Measurements from ENCODE around the gene RPL14.

The RPL14 gene

DNA sequence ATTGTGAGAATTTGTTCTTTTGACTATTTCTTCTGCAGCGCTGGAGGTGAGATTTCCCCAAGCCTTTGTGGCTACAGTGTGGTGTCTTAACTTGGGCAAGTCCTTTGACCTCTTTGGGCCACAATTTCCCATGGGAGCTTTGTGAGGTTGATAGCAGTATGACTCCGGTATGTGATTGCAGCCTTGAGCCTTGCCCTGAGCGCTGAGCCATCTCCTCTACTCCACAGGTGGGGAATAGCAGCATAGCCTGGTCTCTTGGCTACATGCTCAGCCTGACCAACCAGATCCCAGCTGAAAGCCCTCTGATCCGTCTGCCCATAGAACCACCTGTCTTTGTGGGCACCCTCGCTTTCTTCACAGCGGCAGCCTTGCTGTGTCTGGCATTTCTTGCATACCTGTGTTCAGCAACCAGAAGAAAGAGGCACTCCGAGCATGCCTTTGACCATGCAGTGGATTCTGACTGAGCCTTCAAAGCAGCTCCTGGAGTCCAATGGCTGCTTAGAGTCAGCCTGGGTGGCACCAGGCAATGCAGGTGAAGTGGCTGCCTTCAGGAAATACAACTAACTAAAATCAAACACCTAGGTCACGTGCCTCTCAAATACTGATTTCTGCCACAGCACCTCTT is 30.0 kb upstream of the RPL14 start:
- H3K4me1 ChIP-seq (ENCODE audit: control insufficient read depth in 1 of 2, insufficient read depth in 1 of 2, low read depth in 1 of 2, low read length in 1 of 2) = no peaks in the 10 kb centered on the region
- H3K36me3 ChIP-seq = no peaks in the 10 kb centered on the region
- no peaks in the 10 kb centered on the region for H3K27me3 ChIP-seq
- H3K27ac ChIP-seq = no peak overlapping the region
- TF ChIP-seq, protein P1, sequence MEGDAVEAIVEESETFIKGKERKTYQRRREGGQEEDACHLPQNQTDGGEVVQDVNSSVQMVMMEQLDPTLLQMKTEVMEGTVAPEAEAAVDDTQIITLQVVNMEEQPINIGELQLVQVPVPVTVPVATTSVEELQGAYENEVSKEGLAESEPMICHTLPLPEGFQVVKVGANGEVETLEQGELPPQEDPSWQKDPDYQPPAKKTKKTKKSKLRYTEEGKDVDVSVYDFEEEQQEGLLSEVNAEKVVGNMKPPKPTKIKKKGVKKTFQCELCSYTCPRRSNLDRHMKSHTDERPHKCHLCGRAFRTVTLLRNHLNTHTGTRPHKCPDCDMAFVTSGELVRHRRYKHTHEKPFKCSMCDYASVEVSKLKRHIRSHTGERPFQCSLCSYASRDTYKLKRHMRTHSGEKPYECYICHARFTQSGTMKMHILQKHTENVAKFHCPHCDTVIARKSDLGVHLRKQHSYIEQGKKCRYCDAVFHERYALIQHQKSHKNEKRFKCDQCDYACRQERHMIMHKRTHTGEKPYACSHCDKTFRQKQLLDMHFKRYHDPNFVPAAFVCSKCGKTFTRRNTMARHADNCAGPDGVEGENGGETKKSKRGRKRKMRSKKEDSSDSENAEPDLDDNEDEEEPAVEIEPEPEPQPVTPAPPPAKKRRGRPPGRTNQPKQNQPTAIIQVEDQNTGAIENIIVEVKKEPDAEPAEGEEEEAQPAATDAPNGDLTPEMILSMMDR (IDR thresholded peaks at IDR 0.05) = no peak
- H3K9me3 ChIP-seq = no peaks in the 10 kb centered on the region
- no peak overlapping the region for H3K4me3 ChIP-seq (ENCODE audit: low read depth in 1 of 2, low read length in 1 of 2)

DNA sequence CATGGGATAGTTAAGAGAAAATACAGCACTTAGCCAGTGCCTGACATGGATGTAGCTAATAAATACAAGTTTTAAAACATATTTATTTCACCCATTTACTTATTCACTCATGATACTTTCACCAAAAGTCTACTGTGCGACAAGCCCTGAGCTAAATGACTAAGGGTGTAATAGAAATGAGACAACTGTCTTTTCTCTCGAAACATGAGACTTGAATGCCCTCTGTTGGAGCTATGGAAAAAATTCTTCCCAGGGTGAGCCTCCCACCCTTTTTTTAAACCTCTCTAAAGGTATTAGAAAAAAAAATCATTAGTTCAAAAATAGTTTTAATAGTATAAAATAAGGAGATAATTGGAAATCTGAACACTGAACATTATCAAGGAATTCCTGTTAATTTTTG is 24.3 kb upstream of the RPL14 start:
- H3K9me3 ChIP-seq = no peaks in the 10 kb centered on the region
- no peak overlapping the region for H3K4me3 ChIP-seq (ENCODE audit: low read depth in 1 of 2, low read length in 1 of 2)
- no peaks in the 10 kb centered on the region for H3K36me3 ChIP-seq
- H3K27ac ChIP-seq = no peak overlapping the region
- no peaks in the 10 kb centered on the region for H3K27me3 ChIP-seq
- TF ChIP-seq, protein P1 (IDR thresholded peaks at IDR 0.05) = no peak
- no peaks in the 10 kb centered on the region for H3K4me1 ChIP-seq (ENCODE audit: control insufficient read depth in 1 of 2, insufficient read depth in 1 of 2, low read depth in 1 of 2, low read length in 1 of 2)

DNA sequence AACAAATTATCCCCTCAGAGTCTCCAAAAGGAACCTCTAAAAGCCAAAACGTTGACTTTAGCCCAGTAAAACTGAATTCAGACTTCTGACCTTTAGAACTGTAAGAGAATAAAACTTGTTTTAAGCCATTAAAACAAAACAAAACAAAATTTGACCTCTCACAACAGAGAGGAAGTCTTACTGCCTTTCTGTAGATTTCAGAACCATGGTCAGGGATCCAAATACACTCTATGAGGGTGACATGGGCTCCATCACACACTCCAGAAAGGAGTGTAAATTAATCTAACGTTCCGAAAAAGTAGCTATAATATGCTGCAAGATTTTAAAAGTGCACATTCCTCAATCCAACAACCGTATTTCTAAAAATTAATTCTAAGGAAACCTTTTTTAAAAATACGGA is 19.2 kb upstream of the RPL14 start:
- H3K27me3 ChIP-seq = no peaks in the 10 kb centered on the region

DNA sequence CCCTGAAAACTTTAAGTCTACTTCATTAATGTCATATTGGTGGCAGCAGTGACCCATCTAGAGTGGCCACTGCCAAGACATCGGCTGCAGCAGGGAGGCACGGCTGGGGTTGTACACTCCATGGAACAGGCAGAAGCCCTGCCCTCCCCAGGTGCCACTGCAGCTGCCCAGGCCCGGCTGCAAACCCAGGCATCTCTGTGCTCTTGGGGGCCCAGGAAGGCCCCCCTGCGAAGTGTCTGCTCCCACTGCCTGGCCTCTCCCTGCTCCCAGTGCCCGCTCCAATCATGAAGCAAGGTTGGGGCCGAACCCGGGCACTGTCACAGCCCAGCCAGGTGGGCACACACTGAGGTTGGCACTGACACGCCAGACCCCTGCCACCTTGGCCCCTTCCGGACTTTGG is 12.1 kb upstream of the RPL14 start:
- Histone ChIP-seq H3K9me3 (no peaks in the 10 kb centered on the region), H3K4me3 (ENCODE audit: low read depth in 1 of 2, low read length in 1 of 2) (no peak overlapping the region), H3K36me3 (peaks cover 5% of the 10 kb centered on the region), H3K27ac (no peak overlapping the region), H3K4me1 (ENCODE audit: control insufficient read depth in 1 of 2, insufficient read depth in 1 of 2, low read depth in 1 of 2, low read length in 1 of 2) (no peaks in the 10 kb centered on the region), H3K27me3 (no peaks in the 10 kb centered on the region)
- TF ChIP-seq, protein P1 (IDR thresholded peaks at IDR 0.05) = no peak

More for the DNA sequence above, 19.2 kb upstream of the RPL14 start:
- TF ChIP-seq, protein P1 (IDR thresholded peaks at IDR 0.05) = no peak
- H3K4me3 ChIP-seq (ENCODE audit: low read depth in 1 of 2, low read length in 1 of 2) = no peak overlapping the region
- no peak overlapping the region for H3K27ac ChIP-seq
- H3K4me1 ChIP-seq (ENCODE audit: control insufficient read depth in 1 of 2, insufficient read depth in 1 of 2, low read depth in 1 of 2, low read length in 1 of 2) = no peaks in the 10 kb centered on the region
- no peaks in the 10 kb centered on the region for H3K36me3 ChIP-seq
- no peaks in the 10 kb centered on the region for H3K9me3 ChIP-seq

DNA sequence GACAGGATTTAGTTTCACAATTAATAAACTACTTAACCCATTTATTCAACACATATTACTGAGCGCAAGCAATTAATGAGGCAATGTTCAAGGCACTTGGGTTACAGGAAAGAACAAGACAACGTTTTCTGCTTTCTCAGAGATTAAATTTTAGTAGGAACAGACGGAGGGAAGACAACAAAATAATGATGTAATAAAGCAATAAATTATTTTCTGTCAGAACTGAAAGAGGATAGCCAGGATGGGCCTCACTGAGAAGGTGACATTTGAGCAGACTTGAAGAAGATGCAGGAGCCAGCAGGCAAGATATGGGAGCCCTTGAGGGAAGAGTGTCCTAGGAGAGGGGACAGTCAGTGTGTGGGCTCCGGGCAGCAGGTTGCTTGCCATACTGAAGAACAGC is 11.3 kb upstream of the RPL14 start:
- TF ChIP-seq, protein P1 (IDR thresholded peaks at IDR 0.05) = no peak
- Histone ChIP-seq H3K27me3 (no peaks in the 10 kb centered on the region), H3K9me3 (no peaks in the 10 kb centered on the region), H3K36me3 (peaks cover 5% of the 10 kb centered on the region), H3K27ac (no peak overlapping the region), H3K4me1 (ENCODE audit: control insufficient read depth in 1 of 2, insufficient read depth in 1 of 2, low read depth in 1 of 2, low read length in 1 of 2) (no peaks in the 10 kb centered on the region), H3K4me3 (ENCODE audit: low read depth in 1 of 2, low read length in 1 of 2) (no peak overlapping the region)

Measured in neutrophil (primary cell).